ENCODE measurements around the gene KPNA3.

GRCh38 chr13:49678191-49678914 is 114.1 kb downstream of the KPNA3 start:
- TF ChIP-seq POLR2A (IDR thresholded peaks at IDR 0.05; ENCODE audit: low read length) = no peak
- no peak for TF ChIP-seq GATA1 (IDR thresholded peaks at IDR 0.05; ENCODE audit: low read depth, low read length)

All from erythroblast (primary cell).